Transverse colon (tissue), 4 donors: ENCODE data around the gene SPG11. TPM values are rescaled to one million over a fixed set of nuclear protein-coding genes. Genes with fewer than 3 reads are reported as not detected.
"Not testable (repeated sequence)": the region's sequence is repeated elsewhere in the genome, so short reads cannot be mapped to it uniquely, and the experiment has no call there.

Experiments used
- DNase-seq: peaks from one replicate; pipeline ENCODE4 v3.0.0-alpha.2; 2019
- H3K27ac ChIP-seq, 4 donors: fragments of 200-600 bp; sonication (generic); 2 replicates each; pipeline ENCODE4 v1.5.1; 2016 to 2018; ENCODE audit warnings: inconsistent platforms in 4 of 4
- H3K27me3 ChIP-seq: fragments of 200-600 bp; sonication (generic); 2 replicates; pipeline ENCODE4 v1.5.1; 2017; ENCODE audit warnings: inconsistent platforms
- H3K36me3 ChIP-seq, 4 donors: fragments of 200-600 bp; sonication (generic); 2 replicates each; pipeline ENCODE4 v1.5.1; 2017 to 2019; ENCODE audit warnings: inconsistent platforms in 4 of 4
- H3K4me1 ChIP-seq, 4 donors: fragments of 200-600 bp; sonication (generic); 2 replicates each; pipeline ENCODE4 v1.5.1; 2017 to 2020; ENCODE audit warnings: inconsistent platforms in 4 of 4
- H3K4me3 ChIP-seq, 4 donors: fragments of 200-600 bp; sonication (generic); 1 replicate in 1 of 4; 2 replicates in 3 of 4; pipeline versions ENCODE4 v1.5.1 to v1.6.1; 2017 to 2019; ENCODE audit warnings: inconsistent platforms in 4 of 4
- H3K9me3 ChIP-seq, 2 donors: fragments of 200-600 bp; sonication (generic); 2 replicates each; pipeline ENCODE4 v1.5.1; 2017 to 2019; ENCODE audit warnings: inconsistent platforms in 2 of 2
- CTCF ChIP-seq, 5 experiments: fragments of 200-600 bp in 3 of 5; fragments of 450-650 bp in 2 of 5; sonication (generic) in 3 of 5; IDR thresholded peaks; 1 replicate in 2 of 5; 2 replicates in 3 of 5; pipeline ENCODE4 v1.5.1; 2016 to 2017; ENCODE audit warnings: antibody characterized with exemption in 5 of 5, inconsistent platforms in 3 of 5, mild to moderate bottlenecking in 2 of 5, moderate library complexity in 1 of 5
- EP300 ChIP-seq: sonication (generic); formaldehyde crosslinking; IDR thresholded peaks from one replicate; pipeline ENCODE4 v1.6.1; 2017; ENCODE audit warnings: antibody characterized with exemption, low read depth
- POLR2A ChIP-seq: fragments of 450-650 bp; IDR thresholded peaks from one replicate; pipeline ENCODE4 v1.6.1; 2016; ENCODE audit warnings: antibody characterized with exemption, mild to moderate bottlenecking, moderate library complexity
- POLR2AphosphoS5 ChIP-seq, 3 donors: sonication (generic); formaldehyde crosslinking; IDR thresholded peaks; one replicate each; pipeline ENCODE4 v1.6.1; 2016; ENCODE audit warnings: antibody characterized with exemption in 3 of 3
- WGBS, 2 donors: methylation state at CpG; one replicate each; pipeline ENCODE4 v1.1.5; 2018; ENCODE audit warnings: low coverage in 1 of 2; 5-methylcytosine and 5-hydroxymethylcytosine counted together
- in situ Hi-C, 4 donors: fragments of 200-750 bp; cut with MboI; loops; one replicate each; pipeline versions ENCODE4 v1.15.0 to v1.15.1; 2017; ENCODE audit warnings: low sequenced_read_pairs in 3 of 4, low pct_ligation_motif_present in 1 of 4, low pct_unique_long_range_greater_than_20kb in 1 of 4
- intact Hi-C: fragments of 100-400 bp; cut with DNase I; formaldehyde crosslinking; loops from one replicate; pipeline ENCODE4 v1.15.1; 2023; ENCODE audit warnings: low total_unique reads
- total RNA-seq, 4 donors: library from RNA; depleted of rRNA; stranded (reverse); fragments of >200 nt; gene quantifications; one replicate each; pipeline ENCODE4 v1.1.0, GENCODE V29; 2016

SPG11 gene
- total RNA-seq, 4 donors from 2014 or later = 79.7 to 149 (median 103) TPM

- in situ Hi-C loops = no loop called here
- 39 to 42% methylated on average over 3 of the region's 3 CpGs for WGBS, 2 donors
- H3K4me3 ChIP-seq = no peak overlapping the region
- intact Hi-C loops = no loop called here
- peaks cover 0 to 38% (median 18%) of the 10 kb centered on the region in 4 donors for H3K36me3 ChIP-seq
- no peaks in the 10 kb centered on the region for H3K9me3 ChIP-seq
- DNase-seq = no peak
- TF ChIP-seq CTCF (IDR thresholded peaks at IDR 0.05) (peak in 4 of 5 experiments; percentile 21 to 35 (median 28)), EP300 (no peak)
- no peak overlapping the region for H3K27ac ChIP-seq
- no peaks in the 10 kb centered on the region for H3K27me3 ChIP-seq
- H3K4me1 ChIP-seq = peaks cover 0 to 11% (median 5%) of the 10 kb centered on the region in 4 donors
These were observed 113.2 kb downstream of the SPG11 start for GRCh38 chr15:44550256-44550655.

GRCh38 chr15:44549152-44549551 lies 114.3 kb downstream of the SPG11 start:
- 95 to 98% methylated on average over 7 to 9 of the region's 9 CpGs for WGBS, 2 donors
- peaks cover 0 to 21% (median 6%) of the 10 kb centered on the region in 4 donors for H3K4me1 ChIP-seq
- H3K27me3 ChIP-seq, H3K9me3 ChIP-seq, in situ Hi-C loops, intact Hi-C loops, H3K4me3 ChIP-seq, DNase-seq, H3K27ac ChIP-seq: not testable (repeated sequence)
- H3K36me3 ChIP-seq = peaks cover 0 to 28% (median 13%) of the 10 kb centered on the region in 4 donors

- no peak for TF ChIP-seq POLR2A
- TF ChIP-seq CTCF (IDR thresholded peaks at IDR 0.05) = no peak
- no peak for TF ChIP-seq EP300
- TF ChIP-seq POLR2AphosphoS5 (IDR thresholded peaks at IDR 0.05) = no peak
- in situ Hi-C loops (no loop called here), intact Hi-C loops (no loop called here)
- no peak overlapping the region for H3K27ac ChIP-seq
- WGBS, 2 donors = 55 to 59% methylated on average over 5 of the region's 5 CpGs
- no peaks in the 10 kb centered on the region for H3K27me3 ChIP-seq
- no peaks in the 10 kb centered on the region for H3K9me3 ChIP-seq
- H3K4me3 ChIP-seq = no peak overlapping the region
- no peak for DNase-seq
- H3K36me3 ChIP-seq = no peaks in the 10 kb centered on the region
- H3K4me1 ChIP-seq = peaks cover 12 to 41% (median 23%) of the 10 kb centered on the region in 4 donors
These were observed 117.3 kb downstream of the SPG11 start for GRCh38 chr15:44545913-44546802.

- DNase-seq, H3K36me3 ChIP-seq, in situ Hi-C loops, H3K27ac ChIP-seq, intact Hi-C loops, H3K4me3 ChIP-seq, H3K9me3 ChIP-seq, H3K27me3 ChIP-seq: not testable (repeated sequence)
- 92 to 93% methylated on average over 5 of the region's 5 CpGs for WGBS, 2 donors
- peaks cover 15 to 50% (median 30%) of the 10 kb centered on the region in 4 donors for H3K4me1 ChIP-seq
These were observed 118.7 kb downstream of the SPG11 start for GRCh38 chr15:44544745-44545144.

- peak overlapping the region in 3 of 4 donors; percentile 17 to 31 (median 24) for H3K27ac ChIP-seq
- H3K4me1 ChIP-seq = peaks cover 24 to 64% (median 43%) of the 10 kb centered on the region in 4 donors
- no peak for DNase-seq
- no peaks in the 10 kb centered on the region for H3K9me3 ChIP-seq
- H3K36me3 ChIP-seq = no peaks in the 10 kb centered on the region
- intact Hi-C loops = no loop called here
- no peak overlapping the region for H3K4me3 ChIP-seq
- no peak for TF ChIP-seq CTCF (IDR thresholded peaks at IDR 0.05)
- TF ChIP-seq POLR2AphosphoS5 (IDR thresholded peaks at IDR 0.05) = no peak
- no peak for TF ChIP-seq EP300
- no peak for TF ChIP-seq POLR2A
- H3K27me3 ChIP-seq = no peaks in the 10 kb centered on the region
- in situ Hi-C loops = no loop called here
These were observed 120.9 kb downstream of the SPG11 start for GRCh38 chr15:44542596-44542995.
